OCI-LY1 (cell line): ENCODE measurements around the gene CFAP73.

ENCODE experiments used
- EZH2 ChIP-seq: fragments of 200-600 bp; sonication (generic), shearing (Covaris generic); IDR thresholded peaks from 2 replicates; pipeline ENCODE4 v1.8.0; 2017; ENCODE audit warnings: borderline replicate concordance, mixed run types, mild to moderate bottlenecking, antibody characterized with exemption, low read length, moderate library complexity, mixed read lengths
- TF ChIP-seq, protein P1 (sequence below): fragments of 200-600 bp; sonication (generic), shearing (Covaris generic); IDR thresholded peaks from 2 replicates; pipeline ENCODE4 v1.5.1; 2017; ENCODE audit warnings: mild to moderate bottlenecking, antibody characterized with exemption, low read length, moderate library complexity, mixed read lengths

- TF ChIP-seq, protein P1, sequence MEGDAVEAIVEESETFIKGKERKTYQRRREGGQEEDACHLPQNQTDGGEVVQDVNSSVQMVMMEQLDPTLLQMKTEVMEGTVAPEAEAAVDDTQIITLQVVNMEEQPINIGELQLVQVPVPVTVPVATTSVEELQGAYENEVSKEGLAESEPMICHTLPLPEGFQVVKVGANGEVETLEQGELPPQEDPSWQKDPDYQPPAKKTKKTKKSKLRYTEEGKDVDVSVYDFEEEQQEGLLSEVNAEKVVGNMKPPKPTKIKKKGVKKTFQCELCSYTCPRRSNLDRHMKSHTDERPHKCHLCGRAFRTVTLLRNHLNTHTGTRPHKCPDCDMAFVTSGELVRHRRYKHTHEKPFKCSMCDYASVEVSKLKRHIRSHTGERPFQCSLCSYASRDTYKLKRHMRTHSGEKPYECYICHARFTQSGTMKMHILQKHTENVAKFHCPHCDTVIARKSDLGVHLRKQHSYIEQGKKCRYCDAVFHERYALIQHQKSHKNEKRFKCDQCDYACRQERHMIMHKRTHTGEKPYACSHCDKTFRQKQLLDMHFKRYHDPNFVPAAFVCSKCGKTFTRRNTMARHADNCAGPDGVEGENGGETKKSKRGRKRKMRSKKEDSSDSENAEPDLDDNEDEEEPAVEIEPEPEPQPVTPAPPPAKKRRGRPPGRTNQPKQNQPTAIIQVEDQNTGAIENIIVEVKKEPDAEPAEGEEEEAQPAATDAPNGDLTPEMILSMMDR, result no peak
- TF ChIP-seq EZH2, result no peak
Observed at GRCh38 chr12:113191227-113191626, 41.7 kb downstream of the CFAP73 start.
